GM20000 (cell line): ENCODE measurements around the gene NDN.
A peak's percentile ranks its signal among the peaks of the same experiment; 100 is the strongest.
"Not testable (repeated sequence)": the region's sequence is repeated elsewhere in the genome, so short reads cannot be mapped to it uniquely, and the experiment has no call there.

ENCODE experiments used
- DNase-seq: peaks from one replicate; pipeline ENCODE4 v3.0.0; 2012; ENCODE audit warnings: low spot score
- CTCF ChIP-seq: IDR thresholded peaks from 2 replicates; pipeline ENCODE4 v1.5.1; 2012; ENCODE audit warnings: mild to moderate bottlenecking, control low read depth; ENCODE audit errors: extremely low read depth, missing control alignments

The NDN gene

GRCh38 chr15:23687143-23687470 lies at the start of gene NDN:
Gene NDN, minus strand, starts transcription at chr15:23687305. Its CDS starts 88 bp downstream, at chr15:23687217.
- no peak for TF ChIP-seq CTCF
- DNase-seq = peak; percentile 54

GRCh38 chr15:23736033-23736673 lies 49.0 kb upstream of the NDN start:
- TF ChIP-seq CTCF = no peak
- DNase-seq = no peak

GRCh38 chr15:23734862-23735261 lies 47.8 kb upstream of the NDN start:
- DNase-seq = no peak
- TF ChIP-seq CTCF = no peak

GRCh38 chr15:23713874-23714656 lies 27.0 kb upstream of the NDN start:
- not testable (repeated sequence) for DNase-seq

- DNase-seq = no peak
- TF ChIP-seq CTCF = no peak
Observed at GRCh38 chr15:23708332-23708731, 21.2 kb upstream of the NDN start.

GRCh38 chr15:23695282-23695681 lies 8.2 kb upstream of the NDN start:
- no peak for DNase-seq
- no peak for TF ChIP-seq CTCF

GRCh38 chr15:23694592-23694991 lies 7.5 kb upstream of the NDN start:
- no peak for TF ChIP-seq CTCF
- DNase-seq = no peak

- no peak for TF ChIP-seq CTCF
- DNase-seq = no peak
Observed at GRCh38 chr15:23690450-23690852, 3.3 kb upstream of the NDN start.
